Colonic mucosa (tissue), 4 donors: ENCODE results near the gene MRPS31. TPM values are rescaled to one million over a fixed set of nuclear protein-coding genes. Genes with fewer than 3 reads are reported as not detected.

Source experiments
- DNase-seq: peaks from one replicate; pipeline ENCODE4 v3.0.0-alpha.2; 2020
- H3K27ac ChIP-seq: fragments of 200-600 bp; one replicate; pipeline ENCODE4 v1.8.0; 2021
- H3K27me3 ChIP-seq: fragments of 200-600 bp; one replicate; pipeline ENCODE4 v1.8.0; 2021
- H3K36me3 ChIP-seq: fragments of 200-600 bp; one replicate; pipeline ENCODE4 v1.8.0; 2021
- H3K4me1 ChIP-seq: fragments of 200-600 bp; one replicate; pipeline ENCODE4 v1.8.0; 2021; ENCODE audit warnings: mild to moderate bottlenecking
- H3K4me3 ChIP-seq: fragments of 200-600 bp; one replicate; pipeline ENCODE4 v1.8.0; 2021
- H3K9ac ChIP-seq, 2 donors: one replicate each; pipeline ENCODE4 v1.7.0; 2013; ENCODE audit warnings: control low read depth in 2 of 2, low read depth in 2 of 2, low read length in 2 of 2
- H3K9me3 ChIP-seq: fragments of 200-600 bp; one replicate; pipeline ENCODE4 v1.8.0; 2021
- CTCF ChIP-seq: fragments of 200-600 bp; IDR thresholded peaks from one replicate; pipeline ENCODE4 v1.8.0; 2022; ENCODE audit warnings: antibody characterized with exemption, mild to moderate bottlenecking
- intact Hi-C: fragments of 100-400 bp; cut with DNase I; formaldehyde crosslinking; loops from one replicate; pipeline ENCODE4 v1.14.1; 2022
- total RNA-seq, 2 donors: library from RNA; stranded (reverse); fragmentation: NEBNext Ultra II Directional in 1 of 2; extraction: Animal tissue kit (Norgen Biotek cat#: 25700) in 1 of 2; gene quantifications; one replicate each; pipeline ENCODE4 v1.2.1, GENCODE V29; 2021
- donor health status: healthy.
- donor health status: DM: no; HTN: no; CAD: no.
- donor health status: DM: no; HTN: no; CAD: no.

MRPS31 gene
- total RNA-seq, 2 donors from 2014 or later, result 18.1 to 21.7 TPM

GRCh38 chr13:40770609-40770933, 419 bp downstream of the MRPS31 start:
- no peaks in the 10 kb centered on the region for H3K9me3 ChIP-seq
- H3K4me3 ChIP-seq, result peak overlapping the region; percentile 65
- H3K9ac ChIP-seq, result peak overlapping the region; percentile 80 to 97
- no peak for TF ChIP-seq CTCF
- H3K4me1 ChIP-seq, result no peaks in the 10 kb centered on the region
- H3K36me3 ChIP-seq, result no peaks in the 10 kb centered on the region
- H3K27ac ChIP-seq, result peak overlapping the region; percentile 79
- DNase-seq, result no peak
- intact Hi-C loops, result loop anchor here (10.0 kb wide), 1 partner anchor 1086 kb away; no protein-coding TSS in a partner anchor
- no peaks in the 10 kb centered on the region for H3K27me3 ChIP-seq

GRCh38 chr13:40769970-40770369, 1.0 kb downstream of the MRPS31 start:
- intact Hi-C loops, result loop anchor here (10.0 kb wide), 1 partner anchor 1085 kb away; no protein-coding TSS in a partner anchor
- Histone ChIP-seq H3K27me3 (no peaks in the 10 kb centered on the region), H3K4me1 (no peaks in the 10 kb centered on the region), H3K27ac (no peak overlapping the region), H3K4me3 (peak overlapping the region; percentile 65), H3K36me3 (no peaks in the 10 kb centered on the region), H3K9ac (peak overlapping the region in 1 of 2 donors; percentile 97), H3K9me3 (no peaks in the 10 kb centered on the region)
- no peak for TF ChIP-seq CTCF
- DNase-seq, result no peak

- TF ChIP-seq CTCF, result no peak
- H3K9ac ChIP-seq, result no peak overlapping the region
- H3K27me3 ChIP-seq, result no peaks in the 10 kb centered on the region
- H3K27ac ChIP-seq, result no peak overlapping the region
- no peak overlapping the region for H3K4me3 ChIP-seq
- intact Hi-C loops, result no loop called here
- no peaks in the 10 kb centered on the region for H3K4me1 ChIP-seq
- H3K36me3 ChIP-seq, result no peaks in the 10 kb centered on the region
- no peaks in the 10 kb centered on the region for H3K9me3 ChIP-seq
- no peak for DNase-seq
These were observed 5.4 kb downstream of the MRPS31 start for GRCh38 chr13:40765602-40766001.

GRCh38 chr13:40764587-40765403, 6.2 kb downstream of the MRPS31 start:
- DNase-seq, result no peak
- Histone ChIP-seq H3K4me1 (no peaks in the 10 kb centered on the region), H3K27ac (no peak overlapping the region), H3K27me3 (no peaks in the 10 kb centered on the region), H3K36me3 (no peaks in the 10 kb centered on the region), H3K9ac (no peak overlapping the region), H3K9me3 (no peaks in the 10 kb centered on the region), H3K4me3 (no peak overlapping the region)
- no peak for TF ChIP-seq CTCF
- intact Hi-C loops, result no loop called here

- no peak overlapping the region for H3K9ac ChIP-seq
- no peaks in the 10 kb centered on the region for H3K4me1 ChIP-seq
- TF ChIP-seq CTCF, result no peak
- no peak overlapping the region for H3K4me3 ChIP-seq
- DNase-seq, result no peak
- no peaks in the 10 kb centered on the region for H3K9me3 ChIP-seq
- no peaks in the 10 kb centered on the region for H3K27me3 ChIP-seq
- H3K27ac ChIP-seq, result no peak overlapping the region
- peaks cover 9% of the 10 kb centered on the region for H3K36me3 ChIP-seq
- intact Hi-C loops, result no loop called here
These were observed 8.1 kb downstream of the MRPS31 start for GRCh38 chr13:40762849-40763248.
